HG03378 (cell line): ENCODE measurements around the gene TAP1.

Source experiments
- ATAC-seq: cut with Tn5 transposase; IDR thresholded peaks from one replicate; pipeline ENCODE4 v1.9.1; 2021; ENCODE audit warnings: mild to moderate bottlenecking, moderate library complexity; ENCODE audit not compliant: unreplicated experiment

TAP1 gene

GRCh38 chr6:32865724-32866443 is 12.4 kb upstream of the TAP1 start:
- no peak for ATAC-seq

- no peak for ATAC-seq
Observed at GRCh38 chr6:32862725-32863124, 9.2 kb upstream of the TAP1 start.

- no peak for ATAC-seq
Observed at GRCh38 chr6:32860674-32861073, 7.2 kb upstream of the TAP1 start.

- ATAC-seq, result no peak
Observed at GRCh38 chr6:32858194-32858593, 4.7 kb upstream of the TAP1 start.

- no peak for ATAC-seq
Observed at GRCh38 chr6:32857156-32857891, 3.8 kb upstream of the TAP1 start.

GRCh38 chr6:32855467-32856174 is 2.1 kb upstream of the TAP1 start:
- no peak for ATAC-seq

GRCh38 chr6:32854376-32855178 is 1.1 kb upstream of the TAP1 start:
- peak; percentile 15 for ATAC-seq

- peak; percentile 18 for ATAC-seq
Observed at GRCh38 chr6:32852844-32853540, 512 bp downstream of the TAP1 start.

GRCh38 chr6:32852018-32852843 is 1.3 kb downstream of the TAP1 start:
- peak; percentile 15 for ATAC-seq

- no peak for ATAC-seq
Observed at GRCh38 chr6:32851025-32851424, 2.5 kb downstream of the TAP1 start.

GRCh38 chr6:32849126-32849525 is 4.4 kb downstream of the TAP1 start:
- no peak for ATAC-seq

GRCh38 chr6:32847795-32848194 is 5.7 kb downstream of the TAP1 start:
- ATAC-seq, result no peak

GRCh38 chr6:32847004-32847403 is 6.5 kb downstream of the TAP1 start:
- ATAC-seq, result no peak

GRCh38 chr6:32845384-32845884 is 8.1 kb downstream of the TAP1 start:
- no peak for ATAC-seq

- peak; percentile 8 for ATAC-seq
Observed at GRCh38 chr6:32844839-32845383, 8.6 kb downstream of the TAP1 start.

GRCh38 chr6:32843979-32844838 is 9.3 kb downstream of the TAP1 start, which contains the start of gene PSMB8:
TSS of gene PSMB8 (minus strand) at chr6:32844047. CDS start at chr6:32843996, 51 bp downstream.
- peak; percentile 58 for ATAC-seq

- ATAC-seq, result no peak
Observed at GRCh38 chr6:32843331-32843978, 10.0 kb downstream of the TAP1 start.
